ENCODE data around the gene JPH3.
A peak's percentile ranks its signal among the peaks of the same experiment; 100 is the strongest.

The JPH3 gene

DNA sequence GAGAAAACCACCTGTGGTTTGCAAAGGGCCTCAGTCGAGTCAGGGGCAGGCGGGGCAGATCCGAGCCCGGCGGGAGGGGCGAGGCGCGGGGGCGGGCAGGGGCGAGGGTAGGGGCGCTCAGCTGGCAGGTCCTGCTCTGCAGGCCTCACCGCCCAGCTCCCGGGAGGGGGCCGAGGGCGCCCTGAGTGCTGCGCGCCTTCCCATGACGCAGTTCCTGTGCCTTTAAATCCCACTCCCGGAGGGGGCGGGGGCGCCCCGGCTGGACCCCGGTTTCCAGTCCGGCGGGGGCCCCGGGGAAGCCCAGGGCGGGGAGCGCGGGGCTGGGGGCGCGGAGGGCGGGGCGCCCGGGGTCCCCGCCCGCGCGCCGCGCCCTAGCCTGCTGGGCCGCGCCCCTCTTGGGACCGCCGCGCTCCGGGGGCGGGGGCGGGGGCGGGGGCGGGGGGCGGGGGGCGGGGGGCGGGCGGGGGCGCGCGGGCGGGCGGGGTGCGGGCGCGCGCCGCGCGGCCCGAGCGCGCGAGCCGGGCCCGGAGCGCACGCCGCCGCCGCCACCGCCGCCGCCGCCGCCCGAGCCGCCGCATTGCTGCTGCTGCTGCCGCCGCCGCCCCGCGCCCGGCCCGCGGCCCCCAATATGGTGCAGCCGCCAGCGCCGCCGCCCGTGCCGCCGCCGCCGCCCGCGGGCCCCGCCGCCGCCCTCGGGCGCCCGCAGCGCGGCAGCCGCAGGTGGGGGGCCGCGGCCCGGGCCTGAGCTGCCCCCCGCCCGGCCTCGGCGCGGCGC, at the start of gene JPH3:
Gene JPH3 (plus strand): TSS at position 508 of the 775 bp plus-strand sequence. CDS start 639 bp downstream, outside the sequence.
- DNase-seq: peak in 2 of 3 experiments; percentile 53 to 73

DNA sequence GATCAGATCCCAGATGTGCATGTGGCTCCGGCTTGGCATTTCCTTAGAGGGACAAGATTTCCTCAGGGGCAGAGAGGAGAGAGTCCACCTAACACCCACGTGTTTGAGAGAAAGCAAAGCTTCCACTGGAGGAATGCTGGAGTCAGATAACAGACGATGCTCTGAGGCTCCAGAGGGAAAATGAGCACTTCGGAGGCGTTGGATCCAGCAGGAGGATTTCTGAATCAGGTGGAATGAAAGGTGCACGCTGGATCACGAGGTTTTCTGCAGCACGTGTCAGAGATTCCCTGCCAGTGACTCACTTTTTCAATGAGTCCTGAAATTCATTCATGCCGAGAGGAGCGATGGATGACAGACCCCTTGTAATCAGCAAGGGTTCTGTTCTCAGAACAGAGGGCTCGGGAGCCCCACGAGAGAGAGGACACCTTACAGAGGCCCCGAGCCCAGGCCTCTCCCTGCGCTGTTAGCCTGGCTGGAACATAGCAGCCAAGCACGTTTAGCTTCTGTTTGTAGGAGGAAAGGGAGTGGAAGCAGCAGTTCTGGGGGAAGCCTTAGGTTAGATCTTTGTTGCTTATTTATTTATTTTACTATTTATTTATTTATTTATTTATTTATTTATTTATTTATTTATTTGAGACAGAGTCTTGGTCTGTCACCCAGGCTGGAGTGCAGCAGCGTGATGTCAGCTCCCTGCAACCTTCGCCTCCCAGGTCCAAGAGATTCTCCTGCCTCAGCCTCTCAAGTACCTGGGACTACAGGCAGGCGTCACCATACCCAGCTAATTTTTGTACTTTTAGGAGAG, 49.3 kb upstream of the JPH3 start:
- DNase-seq: no peak

DNA sequence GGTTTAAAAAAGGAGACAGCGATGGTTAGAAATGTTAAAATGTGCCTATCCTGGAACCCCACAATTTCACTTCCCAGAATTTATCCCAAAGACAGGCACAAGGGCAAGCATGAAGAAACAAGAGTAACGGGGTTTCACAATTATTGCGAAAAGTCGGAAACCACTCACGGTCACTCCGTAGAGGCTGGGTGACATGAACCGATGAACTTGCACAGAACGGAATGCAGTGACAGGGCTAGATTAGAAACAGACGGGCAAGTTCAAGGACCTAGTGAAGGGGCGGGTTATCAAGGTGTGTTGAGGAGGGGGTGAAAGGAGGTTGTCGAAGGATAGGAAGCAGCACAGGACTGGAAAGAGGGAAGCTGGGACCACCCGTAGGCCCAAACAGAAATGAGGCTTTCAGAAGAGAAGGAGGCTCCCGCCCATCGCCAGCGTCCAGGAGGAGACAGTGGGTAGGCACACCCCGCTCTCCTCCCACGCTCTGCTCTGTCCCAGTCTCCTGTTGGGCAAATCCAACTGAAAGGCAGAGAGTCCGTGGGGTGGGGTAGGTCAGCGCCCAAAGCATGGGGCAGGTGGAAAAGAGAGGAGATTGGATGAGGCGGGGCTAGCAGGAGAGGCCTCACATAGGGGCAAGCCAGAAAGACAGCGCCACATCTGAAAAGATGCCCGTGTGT, 47.4 kb upstream of the JPH3 start:
- no peak for DNase-seq

DNA sequence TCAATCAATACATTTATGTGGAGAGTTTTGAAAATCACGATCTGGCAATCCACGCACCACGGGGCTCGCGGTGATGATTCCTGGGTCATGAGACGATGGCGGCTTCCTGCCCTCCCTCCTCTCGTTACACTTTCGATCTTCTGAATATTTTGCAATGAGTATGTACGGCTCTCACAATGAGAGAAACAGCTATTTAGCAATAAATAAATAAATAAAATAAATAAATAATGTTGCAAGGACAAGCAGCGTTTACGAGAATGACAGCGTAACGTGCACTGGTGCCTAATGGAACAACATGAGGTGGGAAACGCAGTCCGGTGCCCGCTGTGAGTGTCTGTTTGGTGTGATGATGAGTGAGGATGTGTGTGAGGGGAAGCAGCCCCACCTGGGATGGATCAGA, 46.7 kb upstream of the JPH3 start:
- no peak for DNase-seq

DNA sequence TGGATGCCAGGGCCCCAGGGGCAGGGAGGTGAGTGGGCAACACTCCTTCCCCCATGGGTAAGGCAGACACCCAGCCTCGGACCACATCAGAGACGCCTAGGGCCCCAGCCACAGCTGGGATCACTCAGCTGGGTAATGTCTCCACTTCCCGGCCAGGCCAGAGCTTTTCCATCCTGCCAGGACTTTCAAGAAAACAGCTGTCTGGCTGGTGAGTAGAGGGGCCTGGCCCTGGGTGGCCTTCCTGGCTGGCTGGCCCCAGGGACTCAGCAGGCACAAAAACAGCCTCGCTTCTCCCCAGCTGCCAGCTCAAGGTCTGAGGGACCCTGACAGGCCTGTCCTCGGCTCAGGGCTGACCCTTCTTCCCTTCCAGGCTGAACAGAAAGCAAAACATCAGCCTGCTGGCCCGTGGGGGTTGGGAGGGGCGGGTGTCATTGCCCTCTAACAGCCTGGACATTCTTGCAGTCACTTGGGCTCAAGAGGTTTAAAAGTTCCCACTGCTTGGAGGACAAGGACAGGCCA, 45.3 kb upstream of the JPH3 start:
- DNase-seq: no peak

DNA sequence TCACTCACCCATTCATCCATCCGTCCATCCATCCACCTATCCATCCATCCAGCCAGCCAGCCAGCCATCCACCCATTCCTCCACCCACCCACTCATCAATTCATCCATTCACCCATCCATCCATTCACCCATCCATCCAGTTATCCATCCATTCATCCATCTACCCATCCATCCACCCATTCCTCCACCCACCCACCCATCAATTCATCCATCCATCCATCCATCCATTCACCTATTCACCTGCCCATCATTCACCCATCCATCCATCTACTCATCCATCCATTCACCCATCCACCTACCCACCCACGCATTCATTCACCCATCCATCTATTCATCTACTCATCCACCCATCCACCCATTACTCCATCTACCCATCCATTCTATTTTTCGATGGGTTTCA, 43.6 kb upstream of the JPH3 start:
- no peak for DNase-seq

DNA sequence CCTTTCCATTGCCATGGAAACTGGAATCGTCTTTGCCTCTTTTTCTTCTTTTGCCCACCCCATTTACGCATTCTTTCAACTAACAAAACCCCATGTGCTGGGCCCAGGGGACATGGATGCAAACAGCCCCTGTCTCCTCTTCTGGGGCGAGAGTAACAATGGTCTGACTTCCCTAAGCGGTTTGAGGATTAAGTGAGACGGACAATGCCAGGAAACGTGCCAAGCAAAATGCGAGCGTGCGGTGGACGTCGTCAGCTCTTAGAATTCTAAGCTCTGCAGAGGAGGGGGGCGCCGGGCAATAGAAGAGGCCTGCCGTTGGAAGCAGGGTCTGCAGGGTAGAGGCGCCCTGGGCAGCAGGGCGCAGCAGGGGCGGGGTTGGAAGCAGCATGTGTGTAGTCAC, 42.4 kb upstream of the JPH3 start:
- no peak for DNase-seq

DNA sequence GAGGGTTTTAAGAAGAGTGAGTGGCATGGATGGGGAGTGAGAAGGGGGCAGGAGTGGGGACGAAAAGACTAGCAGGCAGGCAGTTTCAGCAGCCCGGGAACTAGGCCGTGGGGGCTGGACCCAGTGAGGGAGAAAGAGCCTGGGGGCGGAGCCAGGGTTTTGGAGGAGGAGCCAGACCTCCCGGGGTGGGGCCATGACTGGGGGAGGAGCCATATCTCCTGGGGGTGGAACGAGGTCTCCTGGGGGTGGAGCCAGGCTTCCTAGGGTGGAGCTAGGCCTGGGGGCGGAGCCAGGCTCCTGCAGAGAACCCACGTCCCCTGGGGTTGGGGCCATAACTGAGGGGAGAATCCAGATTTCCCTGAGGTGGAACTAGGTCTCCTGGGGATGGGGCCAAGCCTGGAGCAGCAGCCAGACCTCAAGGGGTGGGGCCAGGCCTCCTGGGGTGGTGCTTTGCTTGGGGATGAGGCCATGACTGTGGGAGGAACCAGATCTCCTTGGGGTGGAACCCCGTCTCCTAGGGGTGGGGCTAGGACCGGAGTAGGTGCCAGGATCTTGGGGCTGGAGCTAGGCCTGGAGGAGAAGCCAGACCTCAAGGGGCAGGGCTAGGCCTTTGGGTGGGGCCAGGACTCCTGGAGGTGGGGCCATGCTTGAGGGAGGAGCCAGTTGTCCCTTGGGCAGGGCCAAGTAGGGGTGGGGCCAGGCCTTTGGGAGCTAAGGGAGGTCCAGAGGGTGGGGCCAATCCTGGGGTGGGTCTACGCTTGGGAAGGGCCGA, 41.7 kb upstream of the JPH3 start:
- DNase-seq: peak in 1 of 3 experiments; percentile 7

DNA sequence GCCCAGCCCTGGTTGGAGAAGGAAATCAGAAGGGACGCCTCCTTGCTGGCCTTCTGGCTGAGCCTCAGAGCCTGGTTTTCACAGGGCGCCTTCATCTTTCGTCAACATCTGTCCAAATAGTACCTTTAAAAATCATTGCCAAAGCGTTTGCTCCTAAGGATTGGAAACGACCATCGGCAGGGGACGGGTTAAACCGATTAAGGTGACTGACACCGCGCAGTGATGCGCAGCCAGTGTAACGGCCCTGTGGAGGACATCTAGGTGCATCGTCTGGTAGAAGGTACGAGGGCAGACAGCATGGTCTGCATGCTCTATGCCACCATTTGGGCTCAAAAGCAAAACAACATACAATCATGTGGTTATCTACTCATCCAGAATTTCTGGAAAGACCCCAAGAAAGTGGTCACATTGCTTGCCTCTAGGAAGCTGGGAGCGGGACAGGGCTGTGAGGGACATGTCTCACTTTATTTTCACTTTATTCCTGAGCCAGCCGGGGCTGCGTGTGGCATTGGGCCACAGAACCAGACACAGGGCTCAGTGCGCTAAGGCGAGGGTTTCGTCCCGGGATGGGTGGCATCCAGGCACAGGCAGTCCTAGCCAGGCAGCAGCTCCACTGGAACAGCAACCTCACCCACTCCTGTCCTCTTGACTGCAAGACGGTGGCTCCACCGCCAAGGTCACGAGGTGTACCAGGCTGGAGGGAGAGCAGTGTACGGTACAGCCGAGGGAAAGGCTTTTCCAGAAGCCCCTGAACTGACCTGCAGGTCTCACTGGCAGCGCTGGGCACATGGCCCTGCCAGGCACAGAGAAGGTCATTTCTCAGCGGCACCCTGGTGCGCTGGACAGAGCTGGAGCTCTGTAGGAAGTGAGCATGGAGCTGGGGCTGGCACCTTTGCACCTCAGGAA, 40.9 kb upstream of the JPH3 start:
- DNase-seq: no peak

DNA sequence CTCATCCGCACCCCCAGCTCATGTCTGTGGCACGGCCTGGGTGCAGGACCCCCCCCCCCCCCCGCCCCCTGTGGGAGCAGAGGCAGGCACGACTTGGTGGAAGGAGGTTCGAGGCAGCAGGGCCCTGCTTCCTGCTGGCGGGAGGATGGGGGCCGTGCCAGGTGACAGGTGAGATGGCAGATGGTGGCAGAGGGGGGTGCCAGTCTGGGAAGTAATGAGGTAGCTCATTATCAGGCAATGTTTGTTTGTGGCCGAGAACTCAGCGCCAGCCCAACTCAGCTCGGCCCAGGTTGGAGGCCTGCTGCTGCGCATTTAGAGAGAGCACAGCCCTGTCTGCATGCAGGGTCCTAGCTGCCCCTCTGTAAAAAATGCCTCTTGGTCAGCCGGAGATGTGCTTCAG, 40.1 kb upstream of the JPH3 start:
- peak in 2 of 3 experiments; percentile 47 to 66 for DNase-seq

DNA sequence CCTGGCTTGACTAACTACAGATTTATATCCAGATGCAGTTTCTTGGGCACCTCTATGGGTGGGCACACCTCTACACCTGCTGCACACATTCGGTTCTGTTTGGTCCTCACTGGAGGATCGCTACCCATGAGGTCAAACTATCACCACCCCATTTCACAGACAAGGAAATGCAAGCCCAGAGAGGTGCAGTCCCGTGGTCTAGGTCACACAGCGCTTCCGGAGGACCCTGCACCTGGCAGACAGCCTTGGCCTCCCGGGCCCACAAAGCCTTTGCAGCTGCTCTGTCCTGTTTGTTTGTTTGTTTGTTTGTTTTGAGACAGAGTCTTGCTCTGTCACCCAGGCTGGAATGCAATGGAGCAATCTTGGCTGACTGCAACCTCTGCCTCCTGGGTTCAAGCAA, 39.3 kb upstream of the JPH3 start:
- no peak for DNase-seq

DNA sequence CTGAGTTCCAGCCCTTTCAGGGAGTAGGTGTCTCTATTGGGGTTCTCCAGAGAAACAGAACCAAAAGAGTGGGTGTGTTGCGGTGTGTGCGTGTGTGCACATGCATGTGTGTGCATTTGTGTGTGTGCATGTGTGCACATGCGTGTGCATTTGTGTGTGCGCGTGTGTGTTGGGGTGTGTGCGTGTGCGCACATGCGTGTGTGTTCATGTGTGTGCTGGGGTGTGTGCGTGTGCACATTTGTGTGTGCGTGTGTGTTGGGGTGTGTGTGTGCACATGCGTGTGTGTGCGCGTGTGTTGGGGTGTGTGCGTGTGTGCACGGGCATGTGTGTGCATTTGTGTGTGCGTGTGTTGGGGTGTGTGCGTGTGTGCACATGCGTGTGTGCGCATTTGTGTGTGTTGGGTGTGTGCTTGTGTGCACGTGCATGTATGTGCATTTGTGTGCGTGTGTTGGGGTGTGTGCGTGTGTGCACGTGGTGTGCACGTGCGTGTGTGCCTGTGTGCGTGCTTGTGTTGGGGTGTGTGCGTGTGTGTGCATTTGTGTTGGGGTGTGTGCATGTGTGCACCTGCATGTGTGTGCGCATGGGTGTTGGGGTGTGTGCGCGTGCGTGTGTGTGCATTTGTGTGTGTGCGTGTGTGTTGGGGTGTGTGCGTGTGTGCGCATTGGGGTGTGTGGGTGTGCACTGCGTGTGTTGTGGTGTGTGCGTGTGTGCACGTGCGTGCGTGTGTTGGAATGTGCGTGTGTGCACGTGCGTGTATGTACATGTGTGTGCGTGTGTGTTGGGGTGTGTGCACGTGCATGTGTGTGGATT, 38.4 kb upstream of the JPH3 start:
- no peak for DNase-seq

DNA sequence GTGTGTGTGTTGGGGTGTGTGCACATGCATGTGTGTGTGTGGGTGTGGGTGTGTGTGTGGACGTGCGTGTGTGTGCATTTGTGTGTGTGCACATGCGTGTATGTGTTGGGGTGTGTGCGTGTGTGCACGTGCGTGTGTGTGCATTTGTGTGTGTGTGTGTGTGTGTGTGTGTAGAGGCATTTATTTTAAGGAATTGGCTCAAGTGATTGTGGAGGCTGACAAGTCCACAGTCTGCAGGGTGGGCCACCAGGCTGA, 37.9 kb upstream of the JPH3 start:
- DNase-seq: no peak

DNA sequence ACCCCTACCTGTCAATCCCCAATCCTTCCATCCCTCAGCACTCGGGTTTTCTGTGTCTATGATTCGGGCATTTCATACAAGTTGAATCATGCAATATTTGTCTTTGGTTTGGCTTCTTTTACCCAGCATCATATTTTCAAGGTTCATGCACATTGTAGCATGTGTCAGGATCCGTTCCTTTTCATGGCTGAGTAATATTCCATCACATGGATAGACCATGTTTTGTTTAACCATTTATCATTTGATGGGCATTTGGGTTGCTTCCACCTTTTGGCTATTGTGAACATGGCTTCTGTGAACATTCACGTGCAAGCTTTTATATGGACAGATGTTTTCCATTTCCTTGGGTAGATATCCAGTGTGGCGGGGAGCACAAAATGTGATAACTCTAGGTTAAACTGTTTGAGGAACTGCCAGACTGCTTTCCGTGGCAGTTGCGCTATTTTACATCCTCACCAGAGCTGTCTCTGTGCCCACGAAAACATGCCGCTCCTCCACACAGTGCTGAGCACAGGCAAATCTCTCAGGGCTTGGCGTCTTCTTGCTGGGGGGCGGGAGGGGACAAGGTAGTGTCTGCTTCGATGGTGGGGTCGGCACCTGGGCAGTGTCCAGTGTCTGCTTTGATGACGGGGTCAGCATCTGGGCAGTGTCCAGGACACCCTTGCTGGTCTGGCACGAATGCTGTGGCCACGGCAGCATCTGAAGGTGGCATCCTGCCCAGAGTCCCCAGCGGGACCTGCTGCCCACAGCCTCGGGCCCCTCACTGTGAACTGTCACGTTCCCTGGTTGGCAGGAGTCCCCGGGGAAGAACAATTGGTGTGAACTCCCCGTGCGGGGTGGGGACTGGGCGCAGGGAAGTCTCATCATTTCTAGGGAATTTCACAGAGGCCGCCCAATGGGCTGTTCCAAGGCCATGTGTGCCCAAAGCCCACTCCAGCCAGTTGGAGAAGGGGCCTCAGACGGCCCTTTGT, 32.4 kb upstream of the JPH3 start:
- DNase-seq: no peak

DNA sequence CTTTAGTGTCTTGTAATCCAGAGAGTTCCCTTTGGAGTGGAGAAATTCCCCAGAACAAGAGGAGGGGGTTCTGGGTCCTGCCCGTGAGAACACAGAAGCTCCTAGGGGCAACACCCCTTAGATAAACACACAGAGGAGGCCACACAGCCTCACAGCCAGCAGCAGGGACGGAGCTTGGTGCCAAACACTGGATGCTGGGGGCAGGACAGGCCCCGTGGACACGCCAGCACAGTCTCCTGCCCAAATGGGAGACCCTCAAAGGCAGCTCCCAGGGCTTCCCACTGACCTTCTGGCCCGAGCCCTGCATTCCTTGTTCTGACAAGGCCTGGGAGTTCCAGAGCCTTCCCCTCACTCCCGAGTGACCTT, 31.8 kb upstream of the JPH3 start:
- no peak for DNase-seq

DNA sequence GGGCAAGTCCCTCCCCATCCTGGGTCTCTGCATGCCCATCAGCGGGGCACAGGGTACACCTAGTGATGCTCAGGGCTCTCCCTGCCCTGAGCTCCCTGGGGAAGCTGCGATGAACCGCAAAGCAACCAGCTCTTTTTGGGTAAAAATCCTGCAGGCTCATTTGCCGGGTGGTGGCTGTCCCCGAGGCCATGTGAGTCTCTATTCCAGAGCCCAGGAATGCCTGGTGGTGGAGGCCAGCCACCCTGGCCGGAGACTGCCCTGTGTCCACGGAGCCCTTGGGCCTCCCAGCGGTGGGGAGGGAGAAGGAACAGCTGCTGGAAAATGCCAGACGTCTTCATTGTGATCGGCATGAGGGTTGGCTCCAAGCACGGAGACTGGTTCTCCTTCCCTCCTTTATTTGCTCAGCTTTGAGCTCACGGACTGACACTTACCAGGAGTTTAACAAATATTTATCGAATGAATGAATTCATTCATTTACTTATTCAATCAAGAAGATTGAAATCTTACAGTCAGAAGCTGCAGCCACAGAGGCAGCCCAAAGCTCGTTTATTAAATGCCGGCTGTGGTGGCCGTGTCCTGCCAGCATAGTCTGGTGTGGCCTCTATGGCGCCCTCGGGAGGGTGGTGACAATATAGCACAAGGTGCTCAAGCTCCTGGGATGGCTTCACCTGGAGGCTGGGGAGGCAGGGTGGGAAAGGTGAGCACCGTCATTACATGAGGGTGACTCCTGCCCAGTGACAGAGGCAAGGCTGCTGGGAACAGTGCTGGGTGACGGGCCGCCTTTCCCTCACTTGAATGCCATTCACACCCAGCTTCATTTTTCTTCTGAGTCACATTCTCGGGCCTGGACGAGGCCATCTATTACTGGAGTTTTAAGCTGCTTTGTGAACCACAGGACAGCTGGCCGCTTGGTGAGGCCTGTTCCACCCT, 31.1 kb upstream of the JPH3 start:
- peak in 2 of 3 experiments; percentile 14 to 65 for DNase-seq

DNA sequence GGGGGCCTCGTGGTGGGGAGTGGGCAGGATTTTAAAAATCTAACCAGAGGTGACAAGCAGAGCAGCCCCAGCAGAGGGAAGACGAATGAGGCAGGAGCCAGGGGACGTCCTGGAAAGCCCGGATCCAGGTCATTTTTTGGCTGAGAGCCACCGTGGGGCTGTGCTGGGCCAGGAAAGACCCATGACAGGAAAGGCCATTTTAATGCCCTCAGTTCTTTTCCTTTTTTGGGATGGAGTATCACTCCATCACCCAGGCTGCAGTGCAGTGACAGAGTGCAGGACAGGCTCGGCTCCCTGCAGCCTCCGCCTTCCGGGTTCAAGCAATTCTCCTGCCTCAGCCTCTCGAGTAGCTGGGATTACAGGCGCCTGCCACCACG, 30.5 kb upstream of the JPH3 start:
- DNase-seq: no peak

DNA sequence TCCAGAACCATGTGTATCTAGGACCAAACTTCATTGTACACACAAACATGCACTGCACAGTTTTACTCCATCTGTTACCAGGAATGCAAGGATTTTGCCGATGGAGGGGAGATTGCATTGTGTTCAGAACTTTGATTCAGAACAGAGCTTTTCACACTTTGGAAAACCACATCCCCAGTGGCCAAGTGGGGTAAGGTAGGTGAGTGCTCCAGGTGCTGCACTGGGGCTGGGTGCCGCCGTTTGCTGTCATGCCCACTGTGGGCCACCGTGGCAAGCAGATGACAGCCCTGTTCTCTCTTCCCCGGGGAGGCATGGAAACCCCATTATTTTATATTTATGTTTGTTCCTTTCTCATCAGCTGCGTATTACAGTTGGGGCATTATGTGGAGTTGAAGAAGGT, 29.3 kb upstream of the JPH3 start:
- no peak for DNase-seq

Data from NCI-H1417 (cell line).